ENCODE data around the gene LSAMP. TPM values are rescaled to one million over a fixed set of nuclear protein-coding genes. Genes with fewer than 3 reads are reported as not detected.

Gene LSAMP
- total RNA-seq, 1 experiment from 2014 or later: 0.90 TPM

GRCh38 chr3:116190095-116190494 is 255.2 kb downstream of the LSAMP start:
- Mint-ChIP-seq H3K27ac (no peak overlapping the region; a peak in 1 of 7 replicates), H3K9me3 (no peaks in the 10 kb centered on the region), H3K36me3 (ENCODE audit: insufficient read depth in 1 of 3, low read depth in 3 of 3) (no peaks in the 10 kb centered on the region), H3K4me3 (no peak overlapping the region), H3K27me3 (ENCODE audit: low read depth) (no peaks in the 10 kb centered on the region; the same call in 1 of the 2 replicates), H3K4me1 (peaks cover 0 to 3% of the 10 kb centered on the region in 2 experiments; a peak in 1 of 4 replicates)
- H4K20me1 ChIP-seq (ENCODE audit: control insufficient read depth, insufficient read depth, insufficient read length): no peaks in the 10 kb centered on the region
- no peak overlapping the region for H2AK5ac ChIP-seq (ENCODE audit: insufficient read length, low read length)
- H2AFZ ChIP-seq (ENCODE audit: low read length): no peak overlapping the region
- no peak for DNase-seq
- no peak overlapping the region for H3K4ac ChIP-seq (ENCODE audit: low read depth, low read length)
- H4K5ac ChIP-seq (ENCODE audit: insufficient read length, low read depth, low read length): no peak overlapping the region
- no peak overlapping the region for H3K23ac ChIP-seq (ENCODE audit: insufficient read length, low read depth, low read length)
- H3T11ph ChIP-seq (ENCODE audit: low read length): no peak overlapping the region
- H3K56ac ChIP-seq (ENCODE audit: insufficient read length, low read depth, low read length): no peak overlapping the region
- no peak overlapping the region for H3K4me2 ChIP-seq (ENCODE audit: insufficient read depth, insufficient read length, low read length)
- no peak overlapping the region for H2BK120ac ChIP-seq (ENCODE audit: low read depth, low read length, poor library complexity, severe bottlenecking)
- H2BK12ac ChIP-seq (ENCODE audit: insufficient read length, low read depth, low read length): no peak overlapping the region
- no peak overlapping the region for H4K8ac ChIP-seq (replicated peaks; ENCODE audit: insufficient read length, low read depth, low read length)
- TF ChIP-seq, protein P1, sequence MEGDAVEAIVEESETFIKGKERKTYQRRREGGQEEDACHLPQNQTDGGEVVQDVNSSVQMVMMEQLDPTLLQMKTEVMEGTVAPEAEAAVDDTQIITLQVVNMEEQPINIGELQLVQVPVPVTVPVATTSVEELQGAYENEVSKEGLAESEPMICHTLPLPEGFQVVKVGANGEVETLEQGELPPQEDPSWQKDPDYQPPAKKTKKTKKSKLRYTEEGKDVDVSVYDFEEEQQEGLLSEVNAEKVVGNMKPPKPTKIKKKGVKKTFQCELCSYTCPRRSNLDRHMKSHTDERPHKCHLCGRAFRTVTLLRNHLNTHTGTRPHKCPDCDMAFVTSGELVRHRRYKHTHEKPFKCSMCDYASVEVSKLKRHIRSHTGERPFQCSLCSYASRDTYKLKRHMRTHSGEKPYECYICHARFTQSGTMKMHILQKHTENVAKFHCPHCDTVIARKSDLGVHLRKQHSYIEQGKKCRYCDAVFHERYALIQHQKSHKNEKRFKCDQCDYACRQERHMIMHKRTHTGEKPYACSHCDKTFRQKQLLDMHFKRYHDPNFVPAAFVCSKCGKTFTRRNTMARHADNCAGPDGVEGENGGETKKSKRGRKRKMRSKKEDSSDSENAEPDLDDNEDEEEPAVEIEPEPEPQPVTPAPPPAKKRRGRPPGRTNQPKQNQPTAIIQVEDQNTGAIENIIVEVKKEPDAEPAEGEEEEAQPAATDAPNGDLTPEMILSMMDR (conservative IDR thresholded peaks at IDR 0.05): no peak
- H3K18ac ChIP-seq (ENCODE audit: insufficient read length, low read depth, low read length): no peak overlapping the region
- H3K23me2 ChIP-seq (ENCODE audit: insufficient read length, low read depth, low read length, poor library complexity, severe bottlenecking): no peaks in the 10 kb centered on the region
- H3K79me1 ChIP-seq (ENCODE audit: insufficient read depth, low read depth, low read length, poor library complexity, severe bottlenecking): no peaks in the 10 kb centered on the region
- no peak overlapping the region for H3K9ac ChIP-seq (ENCODE audit: extremely low read depth, insufficient read length, low read length)
- no CpG with 5 or more reads among the region's 3 CpGs for WGBS (ENCODE audit: extremely low coverage, insufficient read length, low lambda C conversion rate)
- no peak overlapping the region for H3K14ac ChIP-seq (ENCODE audit: insufficient read depth, low read length)
- no peak overlapping the region for H2BK5ac ChIP-seq (ENCODE audit: insufficient read length, low read length)
- no peaks in the 10 kb centered on the region for H3K9me3 ChIP-seq (ENCODE audit: control insufficient read depth, low read depth, low read length)
- no peak overlapping the region for H2BK15ac ChIP-seq (ENCODE audit: low read depth, low read length)
- H3K27ac ChIP-seq (ENCODE audit: insufficient read length, low read depth, low read length): no peak overlapping the region
- H2BK20ac ChIP-seq (ENCODE audit: low read depth, low read length, poor library complexity, severe bottlenecking): no peak overlapping the region
- H3K4me1 ChIP-seq (ENCODE audit: insufficient read depth, low read length): 0 out of 2 replicates have a peak, but pooled peaks cover 2% of the 10 kb centered on the region
- H3K79me2 ChIP-seq (ENCODE audit: insufficient read depth, low read length): no peaks in the 10 kb centered on the region
- no peak overlapping the region for H4K91ac ChIP-seq (ENCODE audit: insufficient read length, low read depth, low read length)
- H3K27me3 ChIP-seq (ENCODE audit: insufficient read depth, low read length): no peaks in the 10 kb centered on the region
